NCI-H1092 treated with DMSO at 0.1 percent for 48 hours (cell line): Measurements from ENCODE around the gene IBTK.
"Not testable (repeated sequence)": the region's sequence is repeated elsewhere in the genome, so short reads cannot be mapped to it uniquely, and the experiment has no call there.

Experiments
- DNase-seq: peaks from one replicate; lab custom pipeline; 2025; lab: John Stamatoyannopoulos, UW

IBTK gene, protein sequence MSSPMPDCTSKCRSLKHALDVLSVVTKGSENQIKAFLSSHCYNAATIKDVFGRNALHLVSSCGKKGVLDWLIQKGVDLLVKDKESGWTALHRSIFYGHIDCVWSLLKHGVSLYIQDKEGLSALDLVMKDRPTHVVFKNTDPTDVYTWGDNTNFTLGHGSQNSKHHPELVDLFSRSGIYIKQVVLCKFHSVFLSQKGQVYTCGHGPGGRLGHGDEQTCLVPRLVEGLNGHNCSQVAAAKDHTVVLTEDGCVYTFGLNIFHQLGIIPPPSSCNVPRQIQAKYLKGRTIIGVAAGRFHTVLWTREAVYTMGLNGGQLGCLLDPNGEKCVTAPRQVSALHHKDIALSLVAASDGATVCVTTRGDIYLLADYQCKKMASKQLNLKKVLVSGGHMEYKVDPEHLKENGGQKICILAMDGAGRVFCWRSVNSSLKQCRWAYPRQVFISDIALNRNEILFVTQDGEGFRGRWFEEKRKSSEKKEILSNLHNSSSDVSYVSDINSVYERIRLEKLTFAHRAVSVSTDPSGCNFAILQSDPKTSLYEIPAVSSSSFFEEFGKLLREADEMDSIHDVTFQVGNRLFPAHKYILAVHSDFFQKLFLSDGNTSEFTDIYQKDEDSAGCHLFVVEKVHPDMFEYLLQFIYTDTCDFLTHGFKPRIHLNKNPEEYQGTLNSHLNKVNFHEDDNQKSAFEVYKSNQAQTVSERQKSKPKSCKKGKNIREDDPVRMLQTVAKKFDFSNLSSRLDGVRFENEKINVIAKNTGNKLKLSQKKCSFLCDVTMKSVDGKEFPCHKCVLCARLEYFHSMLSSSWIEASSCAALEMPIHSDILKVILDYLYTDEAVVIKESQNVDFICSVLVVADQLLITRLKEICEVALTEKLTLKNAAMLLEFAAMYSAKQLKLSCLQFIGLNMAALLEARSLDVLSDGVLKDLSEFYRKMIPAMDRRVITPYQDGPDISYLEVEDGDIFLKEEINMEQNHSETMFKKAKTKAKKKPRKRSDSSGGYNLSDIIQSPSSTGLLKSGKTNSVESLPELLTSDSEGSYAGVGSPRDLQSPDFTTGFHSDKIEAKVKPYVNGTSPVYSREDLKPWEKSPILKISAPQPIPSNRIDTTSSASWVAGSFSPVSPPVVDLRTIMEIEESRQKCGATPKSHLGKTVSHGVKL (N-terminal part only)

DNA sequence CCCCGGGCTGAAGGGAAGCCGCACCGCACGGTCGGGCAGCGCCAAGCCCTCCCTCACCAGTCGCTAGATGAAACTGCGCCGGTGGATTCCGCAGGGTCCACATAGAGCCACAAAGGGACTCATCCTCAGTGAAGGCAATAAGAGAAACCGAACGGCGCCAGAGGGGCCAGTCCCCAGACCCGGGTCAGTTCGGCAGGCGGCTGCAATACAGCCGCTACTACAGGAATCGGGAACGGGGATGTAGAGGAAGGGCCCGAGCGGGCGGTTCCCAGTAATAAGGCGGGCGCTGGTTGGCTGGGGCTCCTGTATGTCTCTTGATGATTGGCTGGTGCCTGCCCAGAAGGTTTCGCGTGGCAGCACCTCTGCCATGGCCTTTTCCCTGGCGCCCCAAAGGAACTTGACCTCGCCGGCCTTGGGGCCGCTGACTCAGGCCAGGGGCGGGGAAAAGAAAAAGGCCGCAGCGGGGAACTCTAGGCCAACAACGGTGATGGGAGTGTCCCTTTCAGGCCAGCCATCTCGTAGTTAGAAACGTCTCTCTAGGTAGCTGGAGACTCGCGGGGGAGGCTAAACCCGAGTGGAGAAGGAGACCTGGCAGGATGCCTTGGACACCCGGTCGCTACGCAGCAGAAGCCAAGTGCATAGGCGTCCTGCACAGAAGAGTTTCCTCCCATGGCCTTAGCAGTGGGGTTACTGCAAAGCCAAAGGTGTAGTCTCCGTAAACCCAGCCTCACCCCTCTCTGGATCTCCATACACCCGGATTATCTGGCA lies at the start of gene IBTK:
IBTK (minus strand) TSS at position 240 of the 768 bp plus-strand sequence. CDS start 7,258 bp downstream, outside the sequence.
- peak; percentile 89 for DNase-seq

DNA sequence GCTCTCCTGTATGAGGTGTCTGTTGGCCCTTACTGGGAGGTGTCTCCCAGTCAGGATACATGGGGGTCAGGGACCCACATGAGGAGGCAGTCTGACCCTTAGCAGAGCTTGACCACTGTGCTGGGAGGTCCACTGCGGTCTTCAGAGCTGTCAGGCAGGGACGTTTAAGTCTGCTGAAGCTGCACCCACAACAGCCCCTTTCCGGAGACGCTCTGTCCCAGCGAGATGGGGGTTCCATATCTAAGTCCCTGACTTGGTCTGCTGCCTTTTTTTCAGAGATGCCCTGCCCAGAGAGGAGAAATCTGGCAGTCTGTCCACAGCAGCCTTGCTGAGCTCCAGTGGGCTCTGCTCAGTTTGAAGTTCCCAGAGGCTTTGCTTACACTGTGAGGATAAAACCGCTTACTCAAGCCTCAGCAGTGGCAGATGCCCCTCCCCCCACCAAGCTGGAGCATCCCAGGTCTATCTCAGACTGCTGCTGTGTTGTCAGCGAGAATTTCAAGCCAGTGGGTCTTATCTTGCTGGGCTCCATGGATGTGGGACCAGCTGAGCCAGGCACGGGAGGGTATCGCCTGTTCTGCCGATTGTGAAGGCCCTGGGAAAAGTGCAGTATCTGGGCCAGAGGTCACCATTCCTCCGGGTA lies 36.3 kb upstream of the IBTK start:
- DNase-seq, result no peak

DNA sequence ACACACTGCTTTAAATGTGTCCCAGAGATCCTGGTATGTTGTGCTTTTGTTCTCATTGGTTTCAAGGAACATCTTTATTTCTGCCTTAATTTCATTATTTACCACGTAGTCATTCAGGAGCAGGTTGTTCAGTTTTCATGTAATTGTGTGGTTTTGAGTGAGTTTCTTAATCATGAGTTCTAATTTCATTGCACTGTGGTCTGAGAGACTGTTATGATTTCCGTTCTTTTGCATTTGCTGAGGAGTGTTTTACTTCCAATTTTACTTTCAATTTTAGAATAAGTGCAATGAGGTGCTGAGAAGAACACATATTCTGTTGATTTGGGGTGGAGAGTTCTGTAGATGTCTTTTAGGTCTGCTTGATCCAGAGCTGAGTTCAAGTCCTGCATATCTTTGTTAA lies 34.0 kb upstream of the IBTK start:
- not testable (repeated sequence) for DNase-seq

DNA sequence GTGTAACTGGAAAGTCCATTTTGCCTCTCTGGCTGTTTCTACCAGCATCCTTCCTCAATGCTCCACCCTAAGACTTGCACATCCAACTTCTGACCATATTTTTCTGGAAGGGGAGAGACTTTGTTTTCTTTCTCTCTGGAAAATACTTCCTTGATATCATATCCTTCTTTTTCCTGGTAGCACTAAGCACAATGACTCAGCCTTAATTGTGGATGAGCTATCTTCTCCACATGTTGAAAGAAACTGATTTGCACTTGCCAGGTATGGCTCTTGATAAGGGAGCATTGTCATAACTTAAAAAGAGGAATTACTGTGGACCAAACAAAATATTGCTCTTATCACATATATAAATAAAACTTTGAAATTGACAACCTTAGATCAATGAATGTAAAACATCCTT lies 30.1 kb upstream of the IBTK start:
- no peak for DNase-seq

DNA sequence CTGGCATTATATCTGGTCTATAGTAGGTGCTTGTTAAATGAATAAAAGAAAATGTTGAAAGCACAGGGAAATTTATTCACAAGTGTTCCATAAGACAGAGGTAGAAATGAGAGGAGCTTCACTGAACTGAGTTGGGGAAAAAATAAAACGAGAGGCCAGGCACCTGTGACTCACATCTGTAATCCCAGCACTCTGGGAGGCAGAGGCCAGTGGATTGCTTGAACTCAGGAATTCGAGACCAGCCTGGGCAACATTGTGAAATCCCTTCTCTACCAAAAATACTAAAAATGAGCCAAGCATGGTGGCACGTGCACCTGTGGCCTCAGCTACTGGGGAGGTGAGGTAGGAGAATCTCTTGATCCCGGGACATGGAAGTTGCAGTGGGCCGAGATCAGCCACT lies 28.1 kb upstream of the IBTK start:
- no peak for DNase-seq

DNA sequence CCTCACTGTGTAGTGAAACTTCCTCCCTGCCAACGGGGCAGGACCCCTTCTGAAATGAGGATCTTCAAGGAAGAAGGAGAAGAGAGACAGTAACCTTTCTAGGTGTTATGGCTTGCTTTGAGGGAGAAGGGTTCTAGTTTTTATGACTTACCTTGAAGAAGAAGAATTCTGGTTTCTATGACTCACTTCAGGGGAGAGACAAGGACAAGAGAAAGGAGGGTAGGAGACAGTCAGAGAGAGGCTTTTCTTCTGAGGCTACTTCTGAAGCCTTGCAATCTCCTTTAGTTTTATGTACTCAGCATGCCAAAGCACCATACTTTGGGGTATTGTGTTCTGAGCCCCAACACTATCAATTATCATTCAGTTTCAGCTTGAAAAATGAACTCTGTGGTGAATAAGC lies 25.8 kb upstream of the IBTK start:
- DNase-seq, result no peak

DNA sequence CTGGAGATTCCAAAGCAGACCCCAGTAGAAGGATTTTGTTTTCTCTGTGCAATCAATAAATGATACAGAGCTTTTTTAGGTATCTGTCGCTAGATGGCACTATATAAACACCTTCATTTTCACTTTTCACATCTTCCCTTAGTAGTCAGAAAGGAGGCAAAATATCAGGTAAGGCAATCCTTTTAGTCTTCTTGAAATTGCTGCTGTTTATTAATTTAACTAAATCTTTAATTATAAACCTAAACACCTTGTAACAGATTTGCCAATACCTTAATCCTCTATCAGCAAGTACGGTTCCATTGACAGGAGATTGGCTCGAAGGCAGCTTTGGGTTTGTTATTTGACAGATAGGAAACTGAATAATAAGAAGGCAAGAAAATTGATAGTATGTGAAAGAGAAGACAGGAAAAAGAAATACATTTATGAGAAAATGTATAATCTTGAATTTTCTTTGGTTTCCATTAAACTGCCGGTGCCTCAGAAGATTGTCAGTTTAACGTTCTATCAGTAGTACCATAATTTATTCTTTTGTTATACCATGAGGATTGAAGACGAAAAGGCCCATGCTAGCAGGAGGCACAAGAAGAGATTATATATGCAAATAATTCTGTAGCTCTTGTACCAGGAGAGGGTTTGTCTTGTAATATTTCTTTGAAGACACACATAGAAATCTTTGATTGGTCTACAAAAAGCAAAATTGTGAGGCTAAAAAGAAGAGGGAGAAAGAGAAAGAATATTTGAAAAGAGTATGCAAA lies 23.5 kb upstream of the IBTK start:
- peak; percentile 57 for DNase-seq

DNA sequence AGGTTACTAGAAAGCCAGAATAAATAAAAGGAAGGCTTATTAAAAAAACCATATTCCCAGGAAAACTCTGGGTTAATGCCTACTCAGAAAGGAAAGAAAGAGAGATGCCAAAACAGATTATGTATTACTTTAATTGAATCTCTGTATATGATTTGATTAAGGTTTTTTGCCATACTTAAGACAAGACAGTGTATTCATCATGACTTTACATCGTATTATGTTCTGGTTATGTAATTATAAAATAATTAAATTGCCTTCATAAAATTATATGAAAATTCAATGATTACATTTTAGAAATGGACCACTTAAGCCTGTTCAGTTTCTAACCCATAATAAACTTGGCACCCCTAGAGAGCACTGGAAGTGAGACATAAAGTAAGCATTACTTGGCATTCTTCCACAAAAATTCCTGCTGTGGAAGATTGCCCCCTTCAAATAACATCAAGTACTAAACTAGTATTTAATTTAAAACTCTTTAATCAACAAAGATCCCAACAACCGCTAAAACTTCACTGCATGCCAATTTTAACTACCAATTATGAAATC lies 20.8 kb upstream of the IBTK start:
- DNase-seq, result no peak

DNA sequence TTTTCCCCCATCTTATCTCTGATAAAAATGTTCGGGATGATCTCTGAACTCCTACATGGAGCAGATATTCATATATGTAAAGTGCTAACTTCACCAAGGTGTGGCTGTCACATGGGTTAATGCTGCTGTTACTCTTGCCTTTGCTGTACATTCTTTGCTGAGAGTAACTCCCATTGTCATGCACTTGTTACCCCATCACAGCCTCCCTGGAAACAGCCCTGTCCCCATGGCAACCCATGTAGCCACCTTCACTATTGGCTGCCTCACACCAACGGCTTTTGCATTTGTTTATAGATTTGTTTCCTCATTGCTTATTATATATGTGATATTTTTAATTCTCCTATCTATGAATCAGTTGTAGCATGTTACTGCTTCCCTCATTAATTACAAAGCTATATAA lies 17.3 kb upstream of the IBTK start:
- DNase-seq, result no peak

DNA sequence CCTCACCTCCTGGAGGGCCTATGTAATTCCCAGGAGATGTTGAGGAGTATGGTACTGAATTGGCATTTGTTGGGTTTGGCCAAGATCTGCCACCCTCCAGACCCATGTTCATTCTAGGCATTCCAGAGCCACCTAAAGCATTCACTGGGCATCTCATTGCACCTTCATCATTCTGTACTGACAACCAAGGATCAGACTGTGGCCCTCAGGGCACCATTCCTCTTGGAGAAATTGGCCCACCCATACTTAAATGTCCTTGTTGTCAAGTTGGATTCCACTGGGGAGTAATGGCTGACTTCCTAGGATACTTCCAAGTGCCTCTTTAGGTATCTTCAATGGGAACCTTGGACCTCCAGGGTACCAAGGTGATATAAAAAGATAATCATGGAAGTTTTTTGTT lies 16.8 kb upstream of the IBTK start:
- no peak for DNase-seq

DNA sequence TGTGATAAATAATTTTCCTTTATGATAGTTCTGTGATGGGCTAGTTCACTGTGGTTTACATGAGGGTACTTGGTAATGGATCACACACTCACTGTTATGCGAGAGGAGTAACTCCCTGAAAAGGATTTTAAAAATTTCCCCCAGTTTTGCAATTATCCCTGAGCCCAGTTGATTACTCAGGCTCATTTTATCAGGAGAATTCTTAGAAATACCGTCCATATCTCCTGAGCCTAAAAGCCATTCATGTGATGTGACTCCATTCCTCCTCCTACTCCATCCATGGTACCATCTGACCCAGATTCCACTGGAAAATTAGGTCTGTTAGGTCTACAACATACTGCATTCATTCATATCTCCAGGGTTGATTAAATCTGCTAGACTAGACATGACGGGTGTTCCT lies 16.4 kb upstream of the IBTK start:
- no peak for DNase-seq

DNA sequence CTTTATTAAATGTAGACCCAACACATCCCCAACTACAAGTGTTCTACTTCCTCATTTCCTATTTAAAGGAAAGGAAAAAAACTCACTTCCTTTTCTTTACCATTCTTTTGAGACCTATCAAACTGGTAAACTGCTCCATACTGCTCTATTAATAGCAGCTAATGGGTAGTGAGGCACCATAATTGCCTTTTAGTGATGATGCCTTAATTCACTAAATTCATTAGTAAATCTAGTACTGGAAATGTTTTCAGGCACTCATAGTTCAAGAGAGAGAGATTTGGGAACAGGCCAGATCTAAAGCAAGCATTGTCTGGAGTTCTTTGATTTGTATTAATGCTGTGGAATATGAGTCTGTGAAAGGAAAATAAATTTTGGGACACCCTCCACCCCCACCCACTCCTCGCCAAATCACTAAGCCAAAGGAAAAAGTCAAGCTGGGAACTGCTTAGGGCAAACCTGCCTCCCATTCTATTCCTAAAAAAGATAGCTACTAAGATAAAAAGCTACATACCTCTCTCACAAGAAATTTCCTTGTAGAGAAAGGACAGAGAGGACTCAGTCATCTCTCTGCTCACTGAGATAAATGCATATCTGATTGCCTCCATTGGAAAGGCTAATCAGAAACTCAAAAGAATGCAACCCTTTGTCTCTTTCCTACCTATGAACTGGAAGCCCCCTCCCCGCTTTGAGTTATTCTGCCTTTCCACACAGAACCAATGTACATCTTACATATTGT lies 13.6 kb upstream of the IBTK start:
- DNase-seq, result no peak

DNA sequence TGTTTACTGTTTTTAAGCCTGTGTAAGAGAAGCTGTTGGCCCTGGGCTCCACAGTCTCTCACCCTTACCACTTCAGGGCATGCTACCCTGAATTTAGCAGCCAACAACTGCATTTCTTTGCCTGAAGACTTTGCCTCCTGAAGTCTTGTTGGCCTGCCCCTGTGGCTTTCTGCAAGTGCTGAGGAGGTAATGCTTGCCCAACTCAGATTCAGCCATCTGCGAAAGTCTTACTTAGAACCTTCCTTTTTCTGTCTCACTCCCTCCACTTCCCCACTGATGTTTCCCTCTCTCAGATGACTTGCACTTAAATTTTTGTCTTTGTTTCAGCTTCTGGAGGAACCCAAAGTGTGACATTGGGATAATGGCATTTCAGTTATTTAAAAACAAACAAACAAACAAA lies 11.8 kb upstream of the IBTK start:
- no peak for DNase-seq

DNA sequence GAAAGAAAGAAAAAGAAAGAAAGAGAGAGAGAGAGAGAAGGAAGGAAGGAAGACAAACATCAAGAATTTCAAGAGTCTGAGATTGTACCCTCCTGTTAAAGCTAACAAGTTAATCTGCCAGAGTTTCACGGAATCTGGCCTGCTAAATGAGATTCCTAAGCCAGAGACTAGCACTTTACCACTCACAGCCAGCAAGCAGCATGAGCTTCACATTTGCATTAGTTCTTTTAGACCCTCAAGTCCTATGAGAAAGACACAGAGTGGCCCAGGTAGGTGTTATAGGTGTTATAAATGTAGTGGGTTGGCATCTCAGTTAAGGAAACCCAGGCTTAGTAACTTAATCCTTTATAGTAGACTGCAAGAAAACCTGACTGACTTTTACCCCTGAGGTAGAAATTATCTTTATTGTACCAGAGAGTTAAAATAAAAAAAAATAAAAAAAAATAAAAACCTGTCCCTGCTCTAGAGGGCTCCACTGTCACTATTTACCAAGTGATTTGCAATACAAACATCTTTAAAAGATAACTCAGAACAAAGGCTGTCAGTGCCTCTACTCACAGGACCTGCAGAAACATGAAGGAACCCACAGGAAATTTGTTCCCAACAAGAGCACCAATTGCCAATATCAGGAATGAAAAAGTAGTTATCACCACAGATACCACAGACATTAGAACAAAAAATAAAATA lies 9.7 kb upstream of the IBTK start:
- DNase-seq, result no peak

DNA sequence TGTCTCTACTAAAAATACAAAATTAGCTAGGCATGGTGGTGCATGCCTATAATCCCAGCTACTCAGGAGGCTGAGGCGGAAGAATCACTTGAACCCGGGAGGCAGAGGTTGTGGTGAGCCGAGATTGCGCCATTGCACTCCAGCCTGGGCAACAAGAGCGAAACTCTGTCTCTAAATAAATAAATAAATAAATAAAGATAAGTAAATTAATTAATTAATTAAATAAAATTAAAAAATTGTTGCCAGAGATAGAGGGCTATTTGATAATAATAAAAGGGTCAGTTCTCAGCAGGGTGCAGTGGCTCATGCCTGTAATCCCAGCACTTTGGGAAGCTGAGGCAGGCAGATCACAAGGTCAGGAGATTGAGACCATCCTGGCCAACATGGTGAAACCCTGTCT lies 7.2 kb upstream of the IBTK start:
- not testable (repeated sequence) for DNase-seq

DNA sequence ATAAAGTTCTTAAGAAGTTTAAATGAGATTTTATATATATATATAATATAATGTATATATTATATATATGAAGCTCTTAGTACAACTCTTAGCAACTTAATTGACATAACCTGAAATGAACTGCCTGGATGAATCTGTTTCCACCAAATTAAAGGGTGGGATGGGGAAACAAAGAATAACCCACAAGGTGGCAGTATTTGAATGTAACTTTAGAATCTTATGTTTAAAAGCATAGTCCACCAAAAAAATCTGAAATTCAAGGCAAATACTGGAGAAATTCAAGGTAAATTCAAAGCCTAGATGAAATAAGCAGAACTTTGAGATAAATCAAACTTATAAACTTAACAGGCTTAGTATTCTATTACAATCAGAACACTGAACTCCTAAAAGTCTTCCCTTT lies 4.4 kb upstream of the IBTK start:
- peak; percentile 8 for DNase-seq

DNA sequence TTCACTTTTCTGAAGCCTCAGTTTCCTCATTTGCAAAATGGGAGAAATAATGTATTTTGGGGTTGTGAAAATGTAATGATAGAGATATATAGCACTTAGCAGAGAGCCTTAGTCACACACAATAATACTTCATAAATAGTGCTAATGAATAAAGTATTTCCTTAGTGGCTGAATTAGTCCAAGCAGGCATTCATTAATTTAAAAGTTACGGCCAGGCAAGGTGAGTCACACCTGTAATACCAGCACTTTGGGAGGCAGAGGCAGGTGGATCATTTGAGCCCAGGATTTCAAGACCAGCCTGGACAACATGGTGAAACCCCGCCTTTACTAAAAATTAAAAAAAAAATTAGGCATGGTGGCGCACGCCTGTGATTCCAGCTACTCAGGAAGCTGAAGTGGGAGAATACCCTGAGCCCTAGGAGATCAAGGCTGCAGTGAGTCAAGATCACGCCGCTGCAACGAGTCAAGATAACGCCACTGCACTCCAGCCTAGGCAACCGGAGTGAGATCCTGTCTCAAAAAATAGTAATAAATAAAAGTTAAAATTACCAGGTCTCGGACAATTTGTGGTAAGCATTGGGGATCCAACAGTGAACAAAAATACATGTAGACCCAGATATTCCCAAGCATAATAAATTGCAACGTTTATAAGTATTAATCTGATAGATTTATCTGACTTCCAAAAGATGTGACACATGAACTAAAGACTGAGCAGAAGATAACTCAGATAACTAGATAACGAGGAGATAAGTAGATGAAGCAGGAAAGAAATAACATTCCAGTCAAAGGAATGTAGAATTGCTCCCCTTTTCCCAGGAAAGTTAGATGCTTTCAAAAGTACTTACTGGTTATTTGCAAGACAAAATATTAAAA lies 2.1 kb upstream of the IBTK start:
- DNase-seq, result no peak

DNA sequence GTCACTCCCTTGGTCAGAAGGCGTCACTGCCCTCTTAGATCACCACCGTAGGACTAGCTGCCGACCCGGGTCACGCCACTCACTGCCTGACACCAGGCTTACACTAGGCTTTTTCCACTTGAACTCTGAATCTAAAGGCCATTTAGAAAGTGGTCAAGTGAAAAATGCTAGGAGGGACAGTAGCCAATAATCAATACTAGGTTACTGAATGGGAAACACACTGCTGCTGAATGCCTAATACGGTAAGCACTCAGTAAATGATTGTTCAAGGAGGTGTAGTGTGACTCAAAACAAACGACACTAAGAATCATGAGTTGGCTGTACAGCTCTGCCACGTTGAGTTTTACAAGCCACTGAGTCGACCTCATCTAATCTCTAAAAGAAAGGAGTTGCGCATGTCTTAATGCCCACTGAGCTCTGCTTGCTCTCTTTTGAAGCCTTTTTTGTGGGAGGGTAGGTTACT lies 760 bp upstream of the IBTK start:
- no peak for DNase-seq
